CD4-positive, CD25-positive, alpha-beta regulatory T cell (primary cell): ENCODE results near the gene ADAM12. TPM values are rescaled to one million over a fixed set of nuclear protein-coding genes. Genes with fewer than 3 reads are reported as not detected.

Experiments
- ATAC-seq, 2 donors: fragments of 150-1000 bp; cut with Tn5 transposase; one replicate each; pipeline ENCODE4 v1.10.0; 2021; ENCODE audit warnings: low read depth in 2 of 2, moderate number of reproducible peaks in 2 of 2, moderate library complexity in 1 of 2
- DNase-seq, 3 donors: peaks; one replicate each; pipeline versions ENCODE4 v3.0.0 to v3.0.0-alpha.2; 2012 to 2022; ENCODE audit warnings: mixed read lengths in 1 of 3
- H3K27ac ChIP-seq: one replicate; pipeline ENCODE4 v1.7.0; 2013; ENCODE audit warnings: mild to moderate bottlenecking, low read length; ENCODE audit not compliant: insufficient read depth, poor library complexity, severe bottlenecking
- H3K27me3 ChIP-seq: one replicate; pipeline ENCODE4 v1.7.0; 2013; ENCODE audit warnings: low read length; ENCODE audit not compliant: control insufficient read depth, insufficient read depth
- H3K36me3 ChIP-seq: one replicate; pipeline ENCODE4 v1.7.0; 2013; ENCODE audit warnings: mild to moderate bottlenecking, low read length, moderate library complexity; ENCODE audit not compliant: control insufficient read depth, insufficient read depth
- H3K4me1 ChIP-seq: 2 replicates; pipeline ENCODE4 v1.7.0; 2013; ENCODE audit warnings: mild to moderate bottlenecking, low read length; ENCODE audit not compliant: insufficient read depth, control insufficient read depth, poor library complexity, severe bottlenecking
- H3K4me3 ChIP-seq: one replicate; pipeline ENCODE4 v1.7.0; 2013; ENCODE audit warnings: low read depth, mild to moderate bottlenecking, low read length, moderate library complexity
- H3K9me3 ChIP-seq, 2 experiments: 1 replicate in 1 of 2; 2 replicates in 1 of 2; pipeline ENCODE4 v1.7.0; 2013; ENCODE audit warnings: low read length in 2 of 2, mild to moderate bottlenecking in 1 of 2, moderate library complexity in 1 of 2; ENCODE audit not compliant: control insufficient read depth in 2 of 2
- H3K27ac Mint-ChIP-seq, 3 donors: one replicate each; pipeline ENCODE4 v1.8.0; 2020 to 2022; ENCODE audit warnings: mild to moderate bottlenecking in 3 of 3, mixed read lengths in 3 of 3, moderate library complexity in 2 of 3
- H3K27me3 Mint-ChIP-seq: one replicate; pipeline ENCODE4 v1.8.0; 2022; ENCODE audit warnings: mild to moderate bottlenecking, mixed read lengths
- H3K36me3 Mint-ChIP-seq: one replicate; pipeline ENCODE4 v1.8.0; 2020; ENCODE audit warnings: mixed read lengths
- H3K4me1 Mint-ChIP-seq, 4 donors: one replicate each; pipeline ENCODE4 v1.8.0; 2020 to 2022; ENCODE audit warnings: mixed read lengths in 4 of 4, mild to moderate bottlenecking in 1 of 4
- H3K4me3 Mint-ChIP-seq, 4 donors: one replicate each; pipeline ENCODE4 v1.8.0; 2020 to 2022; ENCODE audit warnings: mild to moderate bottlenecking in 4 of 4, mixed read lengths in 4 of 4, moderate library complexity in 3 of 4
- H3K9me3 Mint-ChIP-seq, 7 donors: one replicate each; pipeline ENCODE4 v1.8.0; 2020 to 2022; ENCODE audit warnings: mixed read lengths in 7 of 7, mild to moderate bottlenecking in 3 of 7, moderate library complexity in 2 of 7
- polyA plus RNA-seq, 4 donors: library from polyadenylated mRNA; unstranded; fragments of 300-500 nt; fragmentation: Illumina TruSeq; gene quantifications; one replicate each; pipeline ENCODE4 v1.2.3, GENCODE V29; 2021
- total RNA-seq: library from RNA; stranded (reverse); gene quantifications from one replicate; pipeline ENCODE4 v1.2.3, GENCODE V29; 2022

Gene ADAM12
- total and polyA plus RNA-seq, 5 donors from 2014 or later: 1.3 to 3.8 (median 1.9) TPM

- H3K36me3 ChIP-seq: no peaks in the 10 kb centered on the region
- Mint-ChIP-seq H3K36me3 (no peaks in the 10 kb centered on the region), H3K27me3 (peaks cover 2% of the 10 kb centered on the region), H3K27ac (no peak overlapping the region), H3K4me3 (no peak overlapping the region), H3K9me3 (peaks cover 0 to 5% (median 3%) of the 10 kb centered on the region in 7 donors), H3K4me1 (peaks cover 0 to 4% (median 1%) of the 10 kb centered on the region in 4 donors)
- H3K9me3 ChIP-seq: no peaks in the 10 kb centered on the region
- H3K27ac ChIP-seq: no peak overlapping the region
- DNase-seq: no peak
- no peaks in the 10 kb centered on the region for H3K4me1 ChIP-seq
- ATAC-seq: no peak
- no peak overlapping the region for H3K4me3 ChIP-seq
- no peaks in the 10 kb centered on the region for H3K27me3 ChIP-seq
Measured at GRCh38 chr10:126430512-126430911, 42.2 kb upstream of the ADAM12 start.

DNA sequence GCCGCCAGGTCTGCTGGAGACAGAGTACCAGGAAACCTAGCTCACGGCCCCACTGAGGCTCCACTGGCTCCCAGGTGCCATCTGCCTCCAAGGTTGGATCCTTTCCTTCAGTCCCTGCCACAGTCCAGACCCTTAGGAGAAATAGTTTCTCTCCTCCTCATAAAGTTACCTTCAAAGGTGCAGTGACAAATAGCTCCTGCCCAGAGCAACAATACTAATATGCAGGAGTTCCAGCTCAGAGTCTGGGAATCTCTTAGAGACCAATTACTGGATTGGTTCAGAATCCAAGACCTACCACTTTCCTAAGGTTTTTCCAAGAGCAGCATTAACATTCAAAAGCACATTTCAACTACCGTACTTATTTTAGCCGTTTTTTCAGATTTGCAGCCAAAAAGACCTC, 41.0 kb upstream of the ADAM12 start:
- no peak for DNase-seq
- Mint-ChIP-seq H3K9me3 (peaks cover 2 to 12% (median 5%) of the 10 kb centered on the region in 7 donors), H3K27me3 (no peaks in the 10 kb centered on the region), H3K4me1 (peaks cover 0 to 4% (median 1%) of the 10 kb centered on the region in 4 donors), H3K27ac (no peak overlapping the region), H3K36me3 (no peaks in the 10 kb centered on the region), H3K4me3 (no peak overlapping the region)
- Histone ChIP-seq H3K36me3 (no peaks in the 10 kb centered on the region), H3K27ac (no peak overlapping the region), H3K9me3 (no peaks in the 10 kb centered on the region), H3K4me1 (no peaks in the 10 kb centered on the region), H3K4me3 (no peak overlapping the region), H3K27me3 (no peaks in the 10 kb centered on the region)
- no peak for ATAC-seq

GRCh38 chr10:126425489-126426065, 37.3 kb upstream of the ADAM12 start:
- peaks cover 11 to 14% of the 10 kb centered on the region in 2 experiments for H3K9me3 ChIP-seq
- Mint-ChIP-seq H3K4me1 (peaks cover 0 to 2% (median under 1%) of the 10 kb centered on the region in 4 donors), H3K36me3 (no peaks in the 10 kb centered on the region), H3K9me3 (peaks cover 0 to 21% (median 7%) of the 10 kb centered on the region in 7 donors), H3K4me3 (peak overlapping the region in 2 of 4 donors; percentile 62 to 68), H3K27ac (no peak overlapping the region), H3K27me3 (no peaks in the 10 kb centered on the region)
- H3K27ac ChIP-seq: no peak overlapping the region
- H3K4me1 ChIP-seq: no peaks in the 10 kb centered on the region
- DNase-seq (no peak), ATAC-seq (no peak)
- no peaks in the 10 kb centered on the region for H3K27me3 ChIP-seq
- H3K4me3 ChIP-seq: no peak overlapping the region
- no peaks in the 10 kb centered on the region for H3K36me3 ChIP-seq

DNA sequence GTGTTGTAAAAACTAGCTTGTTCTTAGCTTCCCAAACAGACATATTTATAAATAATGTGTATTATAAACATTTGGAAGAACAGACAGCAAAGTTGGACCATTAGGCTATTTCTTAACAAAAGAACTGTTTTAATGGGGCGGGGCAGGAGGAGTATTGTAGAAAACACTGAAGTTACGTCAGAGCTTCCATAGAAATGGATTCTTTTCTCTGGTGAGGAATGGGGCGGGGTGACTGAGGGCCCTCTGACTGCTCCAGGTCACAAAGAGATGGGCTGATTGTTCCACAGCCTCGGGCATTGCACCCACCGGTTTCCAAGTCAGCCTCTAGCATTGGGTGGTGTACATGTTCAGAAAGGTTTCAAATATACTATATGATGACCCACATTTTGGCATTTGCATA, 36.8 kb upstream of the ADAM12 start:
- peaks cover 0 to 21% (median 7%) of the 10 kb centered on the region in 7 donors for H3K9me3 Mint-ChIP-seq
- peaks cover 0 to 2% (median under 1%) of the 10 kb centered on the region in 4 donors for H3K4me1 Mint-ChIP-seq
- Histone ChIP-seq H3K4me1 (no peaks in the 10 kb centered on the region), H3K27me3 (no peaks in the 10 kb centered on the region), H3K4me3 (no peak overlapping the region), H3K9me3 (peaks cover 11 to 14% of the 10 kb centered on the region in 2 experiments), H3K27ac (no peak overlapping the region), H3K36me3 (no peaks in the 10 kb centered on the region)
- DNase-seq: no peak
- no peaks in the 10 kb centered on the region for H3K36me3 Mint-ChIP-seq
- H3K27me3 Mint-ChIP-seq: no peaks in the 10 kb centered on the region
- H3K4me3 Mint-ChIP-seq: no peak overlapping the region
- no peak for ATAC-seq
- no peak overlapping the region for H3K27ac Mint-ChIP-seq

GRCh38 chr10:126423732-126424491, 35.6 kb upstream of the ADAM12 start:
- Histone ChIP-seq H3K27ac (no peak overlapping the region), H3K4me3 (no peak overlapping the region), H3K9me3 (peaks cover 11 to 18% of the 10 kb centered on the region in 2 experiments), H3K27me3 (no peaks in the 10 kb centered on the region), H3K4me1 (no peaks in the 10 kb centered on the region), H3K36me3 (no peaks in the 10 kb centered on the region)
- ATAC-seq: no peak
- peaks cover 0 to 27% (median 9%) of the 10 kb centered on the region in 7 donors for H3K9me3 Mint-ChIP-seq
- H3K27ac Mint-ChIP-seq: no peak overlapping the region
- no peak for DNase-seq
- H3K4me3 Mint-ChIP-seq: no peak overlapping the region
- no peaks in the 10 kb centered on the region for H3K36me3 Mint-ChIP-seq
- H3K27me3 Mint-ChIP-seq: no peaks in the 10 kb centered on the region
- H3K4me1 Mint-ChIP-seq: peaks cover 0 to 2% (median under 1%) of the 10 kb centered on the region in 4 donors

GRCh38 chr10:126422567-126422966, 34.3 kb upstream of the ADAM12 start:
- no peak for DNase-seq
- H3K27ac ChIP-seq: no peak overlapping the region
- H3K4me3 ChIP-seq: no peak overlapping the region
- peaks cover 11 to 20% of the 10 kb centered on the region in 2 experiments for H3K9me3 ChIP-seq
- H3K27ac Mint-ChIP-seq: no peak overlapping the region
- H3K36me3 Mint-ChIP-seq: no peaks in the 10 kb centered on the region
- H3K27me3 Mint-ChIP-seq: no peaks in the 10 kb centered on the region
- no peak overlapping the region for H3K4me3 Mint-ChIP-seq
- H3K4me1 ChIP-seq: no peaks in the 10 kb centered on the region
- peaks cover 0 to 36% (median 9%) of the 10 kb centered on the region in 7 donors for H3K9me3 Mint-ChIP-seq
- H3K36me3 ChIP-seq: no peaks in the 10 kb centered on the region
- no peak for ATAC-seq
- peaks cover 0 to 2% (median under 1%) of the 10 kb centered on the region in 4 donors for H3K4me1 Mint-ChIP-seq
- no peaks in the 10 kb centered on the region for H3K27me3 ChIP-seq

DNA sequence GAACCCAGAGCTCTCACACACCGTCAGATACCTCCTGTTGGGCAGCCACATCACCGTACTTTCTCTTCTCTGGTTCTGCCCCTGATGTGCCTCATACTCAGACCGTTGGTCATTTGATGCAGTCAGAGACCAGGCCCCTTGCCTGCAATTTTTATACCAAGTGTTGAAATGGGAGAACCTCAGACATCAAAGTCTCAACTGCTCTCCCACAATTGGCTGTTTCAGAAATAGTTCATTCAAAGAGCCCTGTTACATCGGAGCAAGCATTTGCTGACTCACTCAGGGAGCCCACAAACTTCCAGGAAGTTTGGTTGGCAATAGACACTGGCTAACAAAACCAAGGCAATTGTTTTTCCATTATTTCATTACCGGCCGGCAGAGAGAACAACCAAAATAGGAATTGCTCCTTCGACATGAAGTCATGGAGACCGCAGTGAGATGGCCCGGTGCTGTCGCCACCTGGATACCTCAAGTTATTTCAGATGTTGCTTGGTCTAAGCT, 33.5 kb upstream of the ADAM12 start:
- no peak for DNase-seq
- Histone ChIP-seq H3K27me3 (no peaks in the 10 kb centered on the region), H3K4me1 (no peaks in the 10 kb centered on the region), H3K9me3 (peaks cover 11 to 20% of the 10 kb centered on the region in 2 experiments), H3K4me3 (no peak overlapping the region), H3K36me3 (no peaks in the 10 kb centered on the region), H3K27ac (no peak overlapping the region)
- peaks cover 0 to 36% (median 9%) of the 10 kb centered on the region in 7 donors for H3K9me3 Mint-ChIP-seq
- no peaks in the 10 kb centered on the region for H3K27me3 Mint-ChIP-seq
- no peak for ATAC-seq
- no peaks in the 10 kb centered on the region for H3K36me3 Mint-ChIP-seq
- H3K4me1 Mint-ChIP-seq: peaks cover 0 to 2% (median under 1%) of the 10 kb centered on the region in 4 donors
- H3K27ac Mint-ChIP-seq: peak overlapping the region in 1 of 3 donors; percentile 32
- H3K4me3 Mint-ChIP-seq: no peak overlapping the region
